HL-60 (cell line): ENCODE measurements around the gene SLC22A12.

Experiments used
- CTCF ChIP-seq: IDR thresholded peaks from one replicate; pipeline ENCODE4 v1.5.1; 2011; ENCODE audit warnings: low read length, control low read depth, inconsistent platforms; ENCODE audit not compliant: insufficient read depth
- POLR2AphosphoS5 ChIP-seq: IDR thresholded peaks from 2 replicates; pipeline ENCODE4 v1.6.1; 2012; ENCODE audit warnings: low read depth

GRCh38 chr11:64628596-64628995 is 37.6 kb downstream of the SLC22A12 start:
- TF ChIP-seq CTCF (no peak), POLR2AphosphoS5 (no peak)
